GM12878 (cell line): ENCODE results near the gene KLHL18.
"Not testable (repeated sequence)": the region's sequence is repeated elsewhere in the genome, so short reads cannot be mapped to it uniquely, and the experiment has no call there.

Experiments
- BCL11A ChIP-seq: IDR thresholded peaks from 2 replicates; pipeline ENCODE4 v1.6.1; 2011; ENCODE audit warnings: low read depth, low read length
- SMARCA5 ChIP-seq: fragments of 450-650 bp; IDR thresholded peaks from 2 replicates; pipeline ENCODE4 v1.6.1; 2017; ENCODE audit warnings: mild to moderate bottlenecking
- SRF ChIP-seq, 2 experiments: IDR thresholded peaks; 2 replicates each; pipeline ENCODE4 v1.6.1; 2011; ENCODE audit warnings: low read depth in 2 of 2, low read length in 2 of 2, mild to moderate bottlenecking in 1 of 2, moderate library complexity in 1 of 2
- TF ChIP-seq, protein P1 (sequence below): IDR thresholded peaks from 2 replicates; pipeline ENCODE4 v1.6.1; 2012; ENCODE audit warnings: improper control_type of control experiment, low read depth, low read length; ENCODE audit not compliant: insufficient replicate concordance
- TF ChIP-seq, protein P2 (sequence below): fragments of 450-650 bp; IDR thresholded peaks from 2 replicates; pipeline ENCODE4 v1.6.1; 2017; ENCODE audit warnings: mild to moderate bottlenecking, moderate library complexity

DNA sequence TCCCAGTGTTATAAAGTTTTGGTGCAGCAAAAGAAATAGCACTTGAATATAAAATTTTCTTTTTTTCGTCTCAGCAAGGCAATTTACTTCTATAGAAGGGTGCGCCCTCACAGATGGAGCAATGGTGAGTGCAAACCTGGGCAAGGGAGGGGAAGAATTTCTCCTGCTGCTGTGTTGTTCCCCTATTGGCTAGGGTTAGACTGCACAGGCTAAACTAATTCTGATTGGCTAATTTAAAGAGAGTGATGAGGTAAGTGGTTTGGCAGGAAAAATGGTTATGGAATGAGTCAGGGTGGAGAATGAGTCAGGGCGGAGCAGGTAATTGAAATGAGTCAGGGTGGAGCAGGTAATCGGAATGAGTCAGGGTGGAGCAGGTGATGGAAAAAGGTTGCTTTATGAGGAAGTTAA lies 77.4 kb downstream of the KLHL18 start:
- TF ChIP-seq, protein P1, sequence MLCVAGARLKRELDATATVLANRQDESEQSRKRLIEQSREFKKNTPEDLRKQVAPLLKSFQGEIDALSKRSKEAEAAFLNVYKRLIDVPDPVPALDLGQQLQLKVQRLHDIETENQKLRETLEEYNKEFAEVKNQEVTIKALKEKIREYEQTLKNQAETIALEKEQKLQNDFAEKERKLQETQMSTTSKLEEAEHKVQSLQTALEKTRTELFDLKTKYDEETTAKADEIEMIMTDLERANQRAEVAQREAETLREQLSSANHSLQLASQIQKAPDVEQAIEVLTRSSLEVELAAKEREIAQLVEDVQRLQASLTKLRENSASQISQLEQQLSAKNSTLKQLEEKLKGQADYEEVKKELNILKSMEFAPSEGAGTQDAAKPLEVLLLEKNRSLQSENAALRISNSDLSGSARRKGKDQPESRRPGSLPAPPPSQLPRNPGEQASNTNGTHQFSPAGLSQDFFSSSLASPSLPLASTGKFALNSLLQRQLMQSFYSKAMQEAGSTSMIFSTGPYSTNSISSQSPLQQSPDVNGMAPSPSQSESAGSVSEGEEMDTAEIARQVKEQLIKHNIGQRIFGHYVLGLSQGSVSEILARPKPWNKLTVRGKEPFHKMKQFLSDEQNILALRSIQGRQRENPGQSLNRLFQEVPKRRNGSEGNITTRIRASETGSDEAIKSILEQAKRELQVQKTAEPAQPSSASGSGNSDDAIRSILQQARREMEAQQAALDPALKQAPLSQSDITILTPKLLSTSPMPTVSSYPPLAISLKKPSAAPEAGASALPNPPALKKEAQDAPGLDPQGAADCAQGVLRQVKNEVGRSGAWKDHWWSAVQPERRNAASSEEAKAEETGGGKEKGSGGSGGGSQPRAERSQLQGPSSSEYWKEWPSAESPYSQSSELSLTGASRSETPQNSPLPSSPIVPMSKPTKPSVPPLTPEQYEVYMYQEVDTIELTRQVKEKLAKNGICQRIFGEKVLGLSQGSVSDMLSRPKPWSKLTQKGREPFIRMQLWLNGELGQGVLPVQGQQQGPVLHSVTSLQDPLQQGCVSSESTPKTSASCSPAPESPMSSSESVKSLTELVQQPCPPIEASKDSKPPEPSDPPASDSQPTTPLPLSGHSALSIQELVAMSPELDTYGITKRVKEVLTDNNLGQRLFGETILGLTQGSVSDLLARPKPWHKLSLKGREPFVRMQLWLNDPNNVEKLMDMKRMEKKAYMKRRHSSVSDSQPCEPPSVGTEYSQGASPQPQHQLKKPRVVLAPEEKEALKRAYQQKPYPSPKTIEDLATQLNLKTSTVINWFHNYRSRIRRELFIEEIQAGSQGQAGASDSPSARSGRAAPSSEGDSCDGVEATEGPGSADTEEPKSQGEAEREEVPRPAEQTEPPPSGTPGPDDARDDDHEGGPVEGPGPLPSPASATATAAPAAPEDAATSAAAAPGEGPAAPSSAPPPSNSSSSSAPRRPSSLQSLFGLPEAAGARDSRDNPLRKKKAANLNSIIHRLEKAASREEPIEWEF: not testable (repeated sequence)
- TF ChIP-seq, protein P2, sequence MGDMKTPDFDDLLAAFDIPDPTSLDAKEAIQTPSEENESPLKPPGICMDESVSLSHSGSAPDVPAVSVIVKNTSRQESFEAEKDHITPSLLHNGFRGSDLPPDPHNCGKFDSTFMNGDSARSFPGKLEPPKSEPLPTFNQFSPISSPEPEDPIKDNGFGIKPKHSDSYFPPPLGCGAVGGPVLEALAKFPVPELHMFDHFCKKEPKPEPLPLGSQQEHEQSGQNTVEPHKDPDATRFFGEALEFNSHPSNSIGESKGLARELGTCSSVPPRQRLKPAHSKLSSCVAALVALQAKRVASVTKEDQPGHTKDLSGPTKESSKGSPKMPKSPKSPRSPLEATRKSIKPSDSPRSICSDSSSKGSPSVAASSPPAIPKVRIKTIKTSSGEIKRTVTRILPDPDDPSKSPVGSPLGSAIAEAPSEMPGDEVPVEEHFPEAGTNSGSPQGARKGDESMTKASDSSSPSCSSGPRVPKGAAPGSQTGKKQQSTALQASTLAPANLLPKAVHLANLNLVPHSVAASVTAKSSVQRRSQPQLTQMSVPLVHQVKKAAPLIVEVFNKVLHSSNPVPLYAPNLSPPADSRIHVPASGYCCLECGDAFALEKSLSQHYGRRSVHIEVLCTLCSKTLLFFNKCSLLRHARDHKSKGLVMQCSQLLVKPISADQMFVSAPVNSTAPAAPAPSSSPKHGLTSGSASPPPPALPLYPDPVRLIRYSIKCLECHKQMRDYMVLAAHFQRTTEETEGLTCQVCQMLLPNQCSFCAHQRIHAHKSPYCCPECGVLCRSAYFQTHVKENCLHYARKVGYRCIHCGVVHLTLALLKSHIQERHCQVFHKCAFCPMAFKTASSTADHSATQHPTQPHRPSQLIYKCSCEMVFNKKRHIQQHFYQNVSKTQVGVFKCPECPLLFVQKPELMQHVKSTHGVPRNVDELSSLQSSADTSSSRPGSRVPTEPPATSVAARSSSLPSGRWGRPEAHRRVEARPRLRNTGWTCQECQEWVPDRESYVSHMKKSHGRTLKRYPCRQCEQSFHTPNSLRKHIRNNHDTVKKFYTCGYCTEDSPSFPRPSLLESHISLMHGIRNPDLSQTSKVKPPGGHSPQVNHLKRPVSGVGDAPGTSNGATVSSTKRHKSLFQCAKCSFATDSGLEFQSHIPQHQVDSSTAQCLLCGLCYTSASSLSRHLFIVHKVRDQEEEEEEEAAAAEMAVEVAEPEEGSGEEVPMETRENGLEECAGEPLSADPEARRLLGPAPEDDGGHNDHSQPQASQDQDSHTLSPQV: not testable (repeated sequence)
- TF ChIP-seq SMARCA5; SRF (IDR thresholded peaks at IDR 0.05; ENCODE audit: low read depth in 2 of 2, low read length in 2 of 2); BCL11A: not testable (repeated sequence)
